Measurements from ENCODE around the gene RBFOX1. TPM values are rescaled to one million over a fixed set of nuclear protein-coding genes. Genes with fewer than 3 reads are reported as not detected.

The RBFOX1 gene
- total RNA-seq, 2 donors from 2014 or later = 30.4 to 33.0 TPM

DNA sequence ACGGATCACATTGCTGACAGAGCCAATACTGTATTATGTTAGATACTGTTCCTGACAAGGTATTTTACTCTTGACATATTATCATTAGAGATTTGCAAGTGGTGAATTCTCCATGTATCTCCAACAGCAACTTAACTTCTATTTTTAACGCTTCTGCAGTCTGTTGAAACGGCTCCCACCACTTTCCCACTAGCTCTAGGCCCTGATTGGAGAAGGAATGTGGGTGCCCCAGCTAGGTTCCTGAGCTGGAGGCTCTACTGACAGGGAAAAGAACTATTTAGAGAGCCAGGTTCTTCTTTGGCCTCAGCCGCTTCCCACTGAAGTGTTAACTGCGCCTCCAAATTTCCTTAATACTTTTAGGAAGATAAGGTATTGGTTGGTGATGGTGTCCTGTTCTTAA, 191.8 kb downstream of the RBFOX1 start:
- DNase-seq (ENCODE audit: low spot score) = no peak
- Histone ChIP-seq H3K9me3 (no peaks in the 10 kb centered on the region), H3K4me1 (no peaks in the 10 kb centered on the region), H3K27me3 (no peaks in the 10 kb centered on the region), H3K36me3 (no peaks in the 10 kb centered on the region), H3K27ac (peak overlapping the region in 1 of 2 donors; percentile 48), H3K4me3 (no peak overlapping the region)
- TF ChIP-seq, protein P1, sequence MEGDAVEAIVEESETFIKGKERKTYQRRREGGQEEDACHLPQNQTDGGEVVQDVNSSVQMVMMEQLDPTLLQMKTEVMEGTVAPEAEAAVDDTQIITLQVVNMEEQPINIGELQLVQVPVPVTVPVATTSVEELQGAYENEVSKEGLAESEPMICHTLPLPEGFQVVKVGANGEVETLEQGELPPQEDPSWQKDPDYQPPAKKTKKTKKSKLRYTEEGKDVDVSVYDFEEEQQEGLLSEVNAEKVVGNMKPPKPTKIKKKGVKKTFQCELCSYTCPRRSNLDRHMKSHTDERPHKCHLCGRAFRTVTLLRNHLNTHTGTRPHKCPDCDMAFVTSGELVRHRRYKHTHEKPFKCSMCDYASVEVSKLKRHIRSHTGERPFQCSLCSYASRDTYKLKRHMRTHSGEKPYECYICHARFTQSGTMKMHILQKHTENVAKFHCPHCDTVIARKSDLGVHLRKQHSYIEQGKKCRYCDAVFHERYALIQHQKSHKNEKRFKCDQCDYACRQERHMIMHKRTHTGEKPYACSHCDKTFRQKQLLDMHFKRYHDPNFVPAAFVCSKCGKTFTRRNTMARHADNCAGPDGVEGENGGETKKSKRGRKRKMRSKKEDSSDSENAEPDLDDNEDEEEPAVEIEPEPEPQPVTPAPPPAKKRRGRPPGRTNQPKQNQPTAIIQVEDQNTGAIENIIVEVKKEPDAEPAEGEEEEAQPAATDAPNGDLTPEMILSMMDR (IDR thresholded peaks at IDR 0.05) = no peak

DNA sequence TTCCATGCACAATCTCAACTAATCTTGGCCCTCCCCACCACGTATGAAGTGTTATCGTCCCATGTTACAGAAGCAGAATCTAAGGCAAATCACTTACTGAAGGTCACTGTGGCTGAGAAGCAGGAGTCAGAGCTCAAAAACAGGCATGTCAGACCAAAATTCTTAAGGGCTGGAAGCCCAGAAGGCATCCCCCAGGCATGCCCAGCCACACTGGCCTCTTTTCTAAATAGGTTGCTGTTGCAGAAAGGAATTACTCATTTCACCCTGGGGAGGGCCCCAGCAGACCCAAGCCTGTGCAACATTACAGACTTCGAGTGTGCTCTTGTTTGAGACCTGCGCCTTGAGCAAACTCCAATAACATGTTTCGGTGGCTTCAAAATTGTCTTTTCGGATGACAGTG, 194.1 kb downstream of the RBFOX1 start:
- H3K4me1 ChIP-seq = no peaks in the 10 kb centered on the region
- H3K27ac ChIP-seq = no peak overlapping the region
- H3K9me3 ChIP-seq = no peaks in the 10 kb centered on the region
- DNase-seq (ENCODE audit: low spot score) = no peak
- H3K27me3 ChIP-seq = no peaks in the 10 kb centered on the region
- TF ChIP-seq, protein P1 (IDR thresholded peaks at IDR 0.05) = no peak
- H3K4me3 ChIP-seq = no peak overlapping the region
- H3K36me3 ChIP-seq = no peaks in the 10 kb centered on the region

DNA sequence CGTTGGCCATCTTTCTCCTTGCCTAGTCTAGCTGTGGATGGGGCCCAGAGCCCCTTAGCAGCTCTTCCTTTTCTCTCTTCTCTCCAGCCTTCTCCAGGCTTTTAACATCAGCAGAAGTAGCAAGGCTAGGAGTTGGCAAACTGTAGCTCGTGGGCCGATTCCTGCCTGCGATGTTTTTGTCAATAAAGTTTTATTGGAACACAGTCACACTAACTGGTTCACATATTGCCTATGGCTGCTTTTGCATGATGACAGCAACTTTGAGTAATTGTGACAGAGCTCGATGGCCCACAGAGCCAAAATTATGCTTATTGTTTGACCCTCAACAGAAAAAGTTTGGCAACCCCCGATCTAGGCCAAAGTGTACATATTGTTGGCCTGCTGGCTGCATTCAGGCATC, 199.9 kb downstream of the RBFOX1 start:
- no peak overlapping the region for H3K4me3 ChIP-seq
- no peaks in the 10 kb centered on the region for H3K36me3 ChIP-seq
- TF ChIP-seq, protein P1 (IDR thresholded peaks at IDR 0.05) = no peak
- no peaks in the 10 kb centered on the region for H3K9me3 ChIP-seq
- DNase-seq (ENCODE audit: low spot score) = no peak
- H3K27me3 ChIP-seq = no peaks in the 10 kb centered on the region
- H3K4me1 ChIP-seq = no peaks in the 10 kb centered on the region
- no peak overlapping the region for H3K27ac ChIP-seq

DNA sequence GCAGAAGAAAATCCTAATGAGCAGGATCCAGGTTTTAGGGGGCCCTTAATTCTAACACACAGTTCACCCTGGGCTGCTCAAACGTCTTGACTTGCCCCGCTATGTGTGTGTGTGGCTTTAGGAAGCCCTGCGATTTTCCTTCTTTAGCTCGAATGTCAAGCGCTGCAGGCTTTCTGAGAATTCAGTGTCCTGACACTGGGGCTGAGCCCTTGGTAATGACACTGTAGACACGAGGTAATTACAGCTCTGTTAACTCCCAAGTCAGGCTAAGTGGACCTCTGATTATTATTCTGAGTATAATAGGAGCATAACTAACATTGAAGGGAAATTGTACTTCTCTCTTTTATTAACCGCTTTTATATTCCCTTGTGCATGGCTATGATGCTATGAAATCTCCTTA, 202.1 kb downstream of the RBFOX1 start:
- no peak for DNase-seq (ENCODE audit: low spot score)
- Histone ChIP-seq H3K4me1 (no peaks in the 10 kb centered on the region), H3K36me3 (no peaks in the 10 kb centered on the region), H3K27me3 (no peaks in the 10 kb centered on the region), H3K27ac (no peak overlapping the region), H3K4me3 (no peak overlapping the region), H3K9me3 (no peaks in the 10 kb centered on the region)
- TF ChIP-seq, protein P1 (IDR thresholded peaks at IDR 0.05) = no peak

DNA sequence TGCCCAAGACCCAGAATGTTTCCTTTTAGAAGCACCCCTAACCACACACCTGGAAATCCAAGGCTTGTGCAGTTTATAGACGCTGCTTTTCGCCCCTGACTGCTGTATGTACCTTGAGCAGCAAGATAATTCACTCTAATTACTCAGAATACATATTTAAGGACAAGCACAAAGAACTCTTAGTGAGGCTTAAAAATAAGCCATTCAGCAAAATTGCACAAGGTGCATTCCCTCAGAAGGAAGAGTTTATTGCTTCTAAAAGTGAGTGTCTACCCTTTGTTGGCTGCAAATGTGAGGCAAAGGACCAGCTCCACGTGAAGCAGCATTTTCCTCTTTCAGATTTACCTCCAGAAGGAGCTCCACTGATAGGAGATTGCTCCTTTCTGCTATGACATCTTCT, 208.4 kb downstream of the RBFOX1 start:
- Histone ChIP-seq H3K4me1 (no peaks in the 10 kb centered on the region), H3K9me3 (no peaks in the 10 kb centered on the region), H3K36me3 (no peaks in the 10 kb centered on the region), H3K4me3 (no peak overlapping the region), H3K27me3 (no peaks in the 10 kb centered on the region), H3K27ac (no peak overlapping the region)
- no peak for DNase-seq (ENCODE audit: low spot score)
- TF ChIP-seq, protein P1 (IDR thresholded peaks at IDR 0.05) = no peak

DNA sequence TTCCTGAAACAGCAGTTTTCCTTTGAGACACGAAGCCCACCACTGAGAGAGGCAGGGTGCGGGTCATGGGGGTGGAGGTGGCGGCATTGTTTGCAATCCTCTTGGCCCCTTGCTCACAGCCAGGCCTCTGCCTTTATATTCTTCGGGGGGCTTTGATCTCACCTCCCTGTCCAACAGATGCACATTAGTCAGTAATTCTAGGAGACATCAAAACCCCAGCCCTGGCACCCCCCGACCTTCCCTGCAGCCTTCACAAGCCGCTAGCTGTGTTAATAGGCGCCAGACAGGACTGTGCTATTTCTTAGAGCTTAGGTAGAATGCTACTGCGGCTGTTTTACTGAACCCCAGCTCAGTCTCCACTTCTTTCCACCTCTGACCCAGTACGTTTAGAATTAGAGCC, 212.6 kb downstream of the RBFOX1 start:
- no peaks in the 10 kb centered on the region for H3K27me3 ChIP-seq
- H3K9me3 ChIP-seq = no peaks in the 10 kb centered on the region
- H3K4me1 ChIP-seq = no peaks in the 10 kb centered on the region
- no peaks in the 10 kb centered on the region for H3K36me3 ChIP-seq
- no peak overlapping the region for H3K27ac ChIP-seq
- TF ChIP-seq, protein P1 (IDR thresholded peaks at IDR 0.05) = no peak
- H3K4me3 ChIP-seq = no peak overlapping the region
- no peak for DNase-seq (ENCODE audit: low spot score)

Data from right atrium auricular region (tissue), 2 donors.